ENCODE measurements around the gene PPM1H.
A peak's percentile ranks its signal among the peaks of the same experiment; 100 is the strongest.

PPM1H gene

GRCh38 chr12:62800707-62801400 lies 134.1 kb downstream of the PPM1H start:
- FAIRE-seq = no peak

GRCh38 chr12:62799766-62800406 lies 135.1 kb downstream of the PPM1H start:
- FAIRE-seq = no peak
- DNase-seq (ENCODE audit: low spot score) = no peak

More at GRCh38 chr12:62800707-62801400, 134.1 kb downstream of the PPM1H start:
- DNase-seq (ENCODE audit: low spot score) = no peak

GRCh38 chr12:62799126-62799736 lies 135.7 kb downstream of the PPM1H start:
- FAIRE-seq = no peak
- DNase-seq (ENCODE audit: low spot score) = peak; percentile 65

- no peak for DNase-seq (ENCODE audit: low spot score)
- no peak for FAIRE-seq
Observed at GRCh38 chr12:62794218-62794583, 140.7 kb downstream of the PPM1H start.

- peak; percentile 67 for DNase-seq (ENCODE audit: low spot score)
- FAIRE-seq = no peak
Observed at GRCh38 chr12:62793256-62794217, 141.4 kb downstream of the PPM1H start.

GRCh38 chr12:62792236-62792870 lies 142.6 kb downstream of the PPM1H start:
- DNase-seq (ENCODE audit: low spot score) (no peak), FAIRE-seq (no peak)

DNA sequence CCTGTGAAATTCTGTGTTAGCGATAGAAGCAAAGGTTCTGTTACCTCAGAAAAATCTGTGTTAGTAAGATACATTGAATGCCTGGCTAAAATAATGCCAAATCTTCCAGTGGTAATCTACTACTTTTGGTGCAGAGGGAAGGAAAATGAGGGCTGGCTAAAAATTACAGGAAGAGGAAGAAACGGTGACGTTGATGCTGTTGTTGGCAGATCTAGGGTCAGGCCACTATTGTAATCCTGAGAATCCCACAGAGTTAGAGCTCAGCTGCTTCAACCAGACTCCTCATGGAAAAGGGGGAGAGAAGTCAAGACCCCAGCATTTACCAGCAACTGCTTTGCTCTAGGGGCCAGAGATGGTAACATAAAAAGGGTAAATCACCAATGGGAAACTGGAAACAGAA lies 145.1 kb downstream of the PPM1H start:
- no peak for DNase-seq (ENCODE audit: low spot score)

DNA sequence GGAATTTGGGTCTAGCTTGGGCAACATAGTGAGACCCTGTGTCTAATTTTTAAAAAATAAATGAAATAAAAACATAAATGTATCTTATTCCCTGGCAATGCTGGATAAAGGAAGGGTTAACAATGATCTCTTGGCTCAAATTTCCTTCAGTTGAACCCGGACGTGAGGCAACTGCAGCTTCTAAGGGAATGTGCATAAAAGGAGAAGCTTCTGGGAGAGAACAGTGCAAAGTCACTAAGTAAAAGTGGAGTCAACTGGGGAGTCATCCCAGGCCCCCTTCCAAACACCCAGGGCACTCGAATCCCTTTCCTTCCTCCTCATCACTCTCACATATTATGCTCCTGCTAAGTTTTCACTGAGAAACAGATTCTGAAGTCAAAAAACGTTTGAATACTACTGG lies 147.3 kb downstream of the PPM1H start:
- DNase-seq (ENCODE audit: low spot score) (no peak), FAIRE-seq (no peak)

More for the DNA sequence above, 145.1 kb downstream of the PPM1H start:
- no peak for FAIRE-seq

- DNase-seq (ENCODE audit: low spot score) (no peak), FAIRE-seq (no peak)
Observed at GRCh38 chr12:62787023-62787422, 147.9 kb downstream of the PPM1H start.

DNA sequence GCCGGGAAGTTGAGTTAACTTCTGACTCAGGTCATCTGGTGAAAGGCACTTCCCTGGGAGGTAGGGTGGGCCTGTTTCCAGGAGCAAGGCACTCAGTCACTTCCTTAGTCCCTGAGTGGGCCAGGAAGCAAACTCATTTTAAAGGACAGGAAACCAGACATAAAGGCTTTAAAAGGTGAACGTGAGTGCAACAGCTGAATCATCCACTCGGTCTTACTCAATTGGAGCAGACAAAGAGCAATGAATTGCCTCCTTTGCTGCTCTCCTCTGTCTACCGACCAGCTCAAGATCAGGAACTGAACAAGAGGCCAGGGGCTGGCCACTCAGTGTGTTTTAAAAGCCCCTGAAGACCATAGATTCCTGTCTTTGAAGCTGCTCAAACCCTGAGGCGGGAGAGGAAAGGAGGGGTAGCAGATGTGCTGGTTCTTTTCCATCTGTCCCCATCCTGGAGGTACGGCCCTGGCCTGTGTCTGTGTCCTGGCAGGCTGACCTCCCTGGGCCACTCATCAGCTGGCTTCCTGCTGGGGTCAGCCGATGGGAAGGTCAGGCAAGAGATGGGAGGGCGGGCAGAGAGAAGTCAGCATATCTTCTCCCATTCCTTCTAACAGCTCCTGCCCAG lies 148.9 kb downstream of the PPM1H start:
- FAIRE-seq = no peak

DNA sequence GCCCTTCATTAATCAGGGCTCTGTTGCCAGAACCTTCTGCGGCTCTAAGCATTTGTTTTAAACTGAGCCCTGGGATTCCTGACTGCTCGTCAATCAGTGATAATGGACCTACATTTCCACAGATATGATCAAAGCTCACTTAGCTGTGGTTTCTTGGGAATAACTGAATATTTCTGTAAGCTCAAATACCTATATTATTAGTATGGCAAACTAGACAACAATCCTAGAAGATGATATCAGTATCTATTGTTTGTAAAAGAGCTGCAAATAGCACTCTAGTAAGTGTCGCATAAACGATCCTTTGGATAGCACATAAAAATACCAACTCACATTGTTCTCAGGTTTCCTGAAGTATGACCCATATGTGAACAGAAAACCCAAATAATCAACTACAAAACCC lies 150.4 kb downstream of the PPM1H start:
- DNase-seq (ENCODE audit: low spot score) (no peak), FAIRE-seq (no peak)

More for the DNA sequence above, 148.9 kb downstream of the PPM1H start:
- peak; percentile 60 for DNase-seq (ENCODE audit: low spot score)

DNA sequence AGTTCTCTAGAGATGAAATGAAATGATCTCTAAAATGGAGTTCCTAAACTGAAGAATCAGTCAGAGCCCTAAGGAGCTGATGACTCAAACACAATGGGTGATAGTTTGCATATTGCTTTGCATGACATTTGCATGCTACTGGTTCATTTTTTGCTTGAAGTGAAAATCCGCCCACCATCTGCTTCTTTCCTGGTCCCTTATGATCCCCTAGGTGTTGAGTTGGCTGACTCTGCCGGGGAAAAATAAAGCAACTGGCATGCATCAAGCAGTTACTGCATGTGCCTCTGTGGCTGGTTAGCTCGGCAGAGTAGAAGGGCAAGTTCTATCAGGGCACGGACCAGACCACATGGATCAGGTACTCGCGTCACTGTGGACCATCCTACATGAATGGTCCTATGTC lies 151.1 kb downstream of the PPM1H start:
- DNase-seq (ENCODE audit: low spot score) = no peak
- FAIRE-seq = no peak

DNA sequence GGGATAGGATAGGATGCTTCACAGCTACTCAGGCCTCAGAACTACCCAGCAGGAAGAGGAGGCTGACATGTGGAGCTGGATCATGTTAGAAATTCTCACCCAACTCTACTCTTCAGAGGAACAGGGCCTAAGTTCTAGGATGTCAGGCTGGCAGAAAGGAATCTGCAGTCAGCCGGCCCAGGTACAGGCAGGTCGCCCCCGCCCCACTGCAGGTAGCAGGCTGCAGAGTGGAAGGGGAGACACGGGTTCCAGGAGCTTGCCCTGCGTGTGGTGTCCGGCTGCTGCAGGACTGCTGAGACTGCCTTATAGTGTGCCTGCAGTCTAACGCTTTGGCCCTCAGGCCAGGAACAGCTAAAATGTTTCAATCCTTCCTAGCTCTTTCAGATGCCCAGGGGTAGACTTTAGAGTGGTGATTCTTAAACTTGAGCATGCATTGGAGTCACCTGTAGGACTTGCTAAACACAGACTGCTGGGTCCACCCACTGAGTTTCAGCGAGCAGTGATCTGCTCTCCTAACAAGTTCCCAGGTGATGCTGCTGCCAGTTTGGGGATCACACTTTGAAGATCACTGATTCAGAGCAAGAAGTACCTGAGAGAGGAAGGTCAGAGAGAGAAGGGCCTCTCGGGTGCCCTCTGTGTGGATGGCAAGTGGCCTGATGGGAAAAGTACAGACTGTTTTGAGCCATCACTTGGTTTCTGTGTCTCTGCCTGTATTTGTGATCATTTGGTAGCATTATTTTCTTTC lies 153.6 kb downstream of the PPM1H start:
- no peak for DNase-seq (ENCODE audit: low spot score)
- no peak for FAIRE-seq

- DNase-seq (ENCODE audit: low spot score) = no peak
- no peak for FAIRE-seq
Observed at GRCh38 chr12:62779488-62779887, 155.5 kb downstream of the PPM1H start.

- DNase-seq (ENCODE audit: low spot score) (no peak), FAIRE-seq (no peak)
Observed at GRCh38 chr12:62778187-62778586, 156.8 kb downstream of the PPM1H start.

DNA sequence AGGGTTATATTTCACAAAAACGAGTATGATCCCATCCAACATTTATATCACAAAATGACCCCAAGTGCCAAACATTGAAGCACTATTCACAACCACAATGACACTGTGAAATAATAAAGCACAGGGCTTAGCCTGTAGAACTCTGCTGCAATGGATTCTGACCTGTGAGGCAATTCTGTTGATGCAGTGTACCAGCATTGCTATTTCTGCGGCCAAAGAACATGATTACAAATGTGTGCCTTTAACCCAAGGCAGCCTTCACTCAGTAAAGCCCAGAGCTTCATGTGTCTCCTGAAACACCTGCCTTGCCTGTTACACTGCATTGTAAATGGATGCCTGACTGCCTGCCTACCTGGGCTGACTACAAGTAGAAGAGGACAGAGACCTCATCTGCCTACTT lies 158.0 kb downstream of the PPM1H start:
- FAIRE-seq (no peak), DNase-seq (ENCODE audit: low spot score) (no peak)

DNA sequence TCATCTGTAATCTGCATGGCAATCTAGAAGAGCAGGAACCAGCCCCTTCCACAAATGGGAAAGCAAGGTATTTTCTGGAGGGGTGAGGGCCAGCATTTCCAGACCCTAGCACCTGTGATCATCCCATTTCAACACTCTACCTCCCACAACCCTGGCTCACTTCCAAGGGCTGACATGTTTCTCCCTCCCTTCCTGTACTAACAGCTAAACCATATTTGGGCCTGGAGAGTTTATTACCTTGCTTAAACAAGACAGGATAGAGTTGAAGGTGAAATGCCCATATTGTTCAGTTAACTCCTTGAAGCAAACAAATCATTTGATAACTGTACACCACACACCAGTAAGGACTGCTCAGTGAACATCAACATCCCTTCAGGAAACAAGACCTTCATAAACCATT lies 158.4 kb downstream of the PPM1H start:
- no peak for FAIRE-seq

DNA sequence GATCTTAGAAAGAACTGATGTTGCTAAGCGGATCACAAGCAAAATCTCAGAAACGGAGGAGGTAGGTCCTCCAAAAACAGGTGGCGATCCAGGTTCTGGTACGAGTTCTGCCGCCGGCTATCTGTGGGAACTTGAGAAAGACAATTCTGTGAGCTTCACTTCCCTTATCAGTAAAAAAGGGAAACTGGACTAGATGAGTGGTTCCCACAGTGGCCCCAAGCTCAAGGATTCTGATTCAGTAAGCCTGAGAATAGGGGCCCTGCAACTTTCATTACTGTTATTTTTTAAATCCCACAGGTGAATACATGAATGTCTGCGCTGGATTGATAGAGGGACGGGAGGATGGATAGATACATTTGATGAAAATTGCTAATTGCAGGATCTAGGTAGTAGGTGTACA lies 160.2 kb downstream of the PPM1H start:
- DNase-seq (ENCODE audit: low spot score) (no peak), FAIRE-seq (no peak)

More for the DNA sequence above, 158.4 kb downstream of the PPM1H start:
- no peak for DNase-seq (ENCODE audit: low spot score)

DNA sequence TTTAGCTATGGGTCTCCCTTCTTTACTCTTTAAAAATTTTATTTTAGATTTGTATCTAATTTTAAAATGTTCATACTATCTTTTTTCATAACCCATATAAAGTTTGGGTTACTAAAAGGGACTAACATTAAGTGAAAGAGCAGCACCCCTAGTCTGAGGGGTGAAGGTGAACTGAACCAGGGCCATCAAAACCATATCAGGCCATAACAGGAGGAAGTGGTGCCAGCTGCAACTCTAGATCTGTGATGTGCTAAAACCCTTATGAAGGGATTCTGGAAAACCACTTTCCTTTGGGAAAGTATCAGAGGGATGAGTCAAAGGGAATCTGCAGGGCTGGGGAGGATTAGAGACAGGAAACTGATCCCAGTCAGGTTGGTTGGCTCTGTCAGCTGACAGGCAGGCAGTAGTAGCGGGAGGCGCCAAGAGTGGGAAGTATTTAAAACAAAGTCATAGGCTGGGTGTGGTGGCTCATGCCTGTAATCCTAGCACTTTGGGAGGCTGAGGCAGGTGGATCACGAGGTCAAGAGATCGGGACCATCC lies 162.5 kb downstream of the PPM1H start:
- peak; percentile 17 for DNase-seq (ENCODE audit: low spot score)
- FAIRE-seq = no peak

DNA sequence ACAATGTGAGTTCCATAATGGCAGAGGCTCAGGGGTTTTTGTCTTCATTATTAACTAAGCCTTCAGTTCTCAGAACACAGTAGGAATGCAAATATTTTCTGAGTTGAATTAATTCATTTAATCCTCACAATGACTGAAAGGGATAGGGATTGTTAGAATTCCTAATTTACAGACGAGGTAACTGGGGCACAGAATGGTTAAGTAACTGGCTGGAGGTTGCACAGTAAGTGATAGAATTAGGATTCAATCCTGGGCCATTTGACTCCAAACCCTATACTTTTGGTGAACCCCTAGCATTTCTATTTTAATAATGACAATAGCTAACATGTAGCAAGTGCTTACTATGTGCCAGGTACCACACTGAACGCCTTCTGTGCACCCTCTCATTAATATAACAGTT lies 163.1 kb downstream of the PPM1H start:
- DNase-seq (ENCODE audit: low spot score) (no peak), FAIRE-seq (no peak)
